GM23248 (cell line): ENCODE data around the gene RNASE8. TPM values are rescaled to one million over a fixed set of nuclear protein-coding genes. Genes with fewer than 3 reads are reported as not detected.
A peak's percentile ranks its signal among the peaks of the same experiment; 100 is the strongest.

Experiments
- DNase-seq: peaks from one replicate; pipeline ENCODE4 v3.0.0-alpha.2; 2015
- H2AFZ ChIP-seq: fragments of 200-600 bp; sonication (generic); 2 replicates; pipeline ENCODE4 v1.6.1; 2016; ENCODE audit warnings: antibody characterized with exemption
- H3F3A ChIP-seq: fragments of 200-600 bp; sonication (generic); 2 replicates; pipeline ENCODE4 v1.6.1; 2016; ENCODE audit warnings: mild to moderate bottlenecking, antibody characterized with exemption, mixed run types; ENCODE audit not compliant: insufficient read depth
- H3K27ac ChIP-seq: fragments of 200-600 bp; sonication (generic); 2 replicates; pipeline ENCODE4 v1.5.1; 2016; ENCODE audit warnings: mild to moderate bottlenecking
- H3K27me3 ChIP-seq: fragments of 200-600 bp; sonication (generic); replicated peaks from 2 replicates; pipeline ENCODE4 v1.6.1; 2016; ENCODE audit warnings: mild to moderate bottlenecking; ENCODE audit not compliant: insufficient read depth
- H3K36me3 ChIP-seq: fragments of 200-600 bp; sonication (generic); 2 replicates; pipeline ENCODE4 v1.6.1; 2016; ENCODE audit warnings: low read depth, mild to moderate bottlenecking
- H3K4me1 ChIP-seq: fragments of 200-600 bp; sonication (generic); 2 replicates; pipeline ENCODE4 v1.6.1; 2016; ENCODE audit warnings: mild to moderate bottlenecking; ENCODE audit not compliant: insufficient read depth
- H3K4me2 ChIP-seq: fragments of 200-600 bp; sonication (generic); one replicate; pipeline ENCODE4 v1.6.1; 2016; ENCODE audit warnings: mild to moderate bottlenecking; ENCODE audit not compliant: unreplicated experiment
- H3K4me3 ChIP-seq: fragments of 200-600 bp; sonication (generic); 2 replicates; pipeline ENCODE4 v1.5.1; 2016; ENCODE audit warnings: mild to moderate bottlenecking
- H3K79me2 ChIP-seq: fragments of 200-600 bp; sonication (generic); 2 replicates; pipeline ENCODE4 v1.6.1; 2016; ENCODE audit warnings: mild to moderate bottlenecking; ENCODE audit not compliant: insufficient read depth
- H3K9ac ChIP-seq: fragments of 200-600 bp; sonication (generic); 2 replicates; pipeline ENCODE4 v1.6.1; 2016; ENCODE audit warnings: mild to moderate bottlenecking
- H3K9me2 ChIP-seq: fragments of 200-600 bp; sonication (generic); 2 replicates; pipeline ENCODE4 v1.6.1; 2016; ENCODE audit warnings: mixed run types, mild to moderate bottlenecking, moderate library complexity; ENCODE audit not compliant: insufficient read depth
- H3K9me3 ChIP-seq: fragments of 200-600 bp; sonication (generic); one replicate; pipeline ENCODE4 v1.6.1; 2017; ENCODE audit warnings: low read depth
- H4K20me1 ChIP-seq: fragments of 200-600 bp; sonication (generic); 2 replicates; pipeline ENCODE4 v1.6.0; 2016; ENCODE audit not compliant: insufficient read depth
- EZH2 ChIP-seq: fragments of 200-600 bp; sonication (generic); IDR thresholded peaks from 2 replicates; pipeline ENCODE4 v1.6.1; 2018; ENCODE audit warnings: antibody characterized with exemption, mild to moderate bottlenecking; ENCODE audit not compliant: insufficient read depth, poor library complexity, severe bottlenecking
- EZH2phosphoT487 ChIP-seq: fragments of 200-600 bp; sonication (generic); IDR thresholded peaks from 2 replicates; pipeline ENCODE4 v1.6.1; 2018; ENCODE audit warnings: antibody characterized with exemption, moderate library complexity, mild to moderate bottlenecking, low read depth; ENCODE audit not compliant: insufficient read depth
- WGBS, 2 experiments: methylation state at CpG; one replicate each; pipeline ENCODE4 v1.1.6; 2015 to 2017; ENCODE audit warnings: low lambda C conversion rate in 2 of 2, low coverage in 1 of 2; ENCODE audit errors: missing lambda C conversion rate in 2 of 2; 5-methylcytosine and 5-hydroxymethylcytosine counted together
- in situ Hi-C: fragments of 300-500 bp; cut with MboI; formaldehyde crosslinking; loops from 2 replicates; pipeline ENCODE4 v1.15.0; 2020
- polyA plus RNA-seq: library from polyadenylated mRNA; unstranded; fragments of >200 nt; fragmentation: Nextera tagmentation; extraction: Ambion mirVana; gene quantifications from 2 replicates; pipeline ENCODE4 v1.2.1, GENCODE V29; 2016
- total RNA-seq: library from RNA; depleted of rRNA; stranded (reverse); fragments of >200 nt; shearing (Covaris generic); gene quantifications from 2 replicates; pipeline ENCODE4 v1.2.3, GENCODE V29; 2014

Gene RNASE8
- total and polyA plus RNA-seq, 2 experiments from 2014 or later, result not detected

DNA sequence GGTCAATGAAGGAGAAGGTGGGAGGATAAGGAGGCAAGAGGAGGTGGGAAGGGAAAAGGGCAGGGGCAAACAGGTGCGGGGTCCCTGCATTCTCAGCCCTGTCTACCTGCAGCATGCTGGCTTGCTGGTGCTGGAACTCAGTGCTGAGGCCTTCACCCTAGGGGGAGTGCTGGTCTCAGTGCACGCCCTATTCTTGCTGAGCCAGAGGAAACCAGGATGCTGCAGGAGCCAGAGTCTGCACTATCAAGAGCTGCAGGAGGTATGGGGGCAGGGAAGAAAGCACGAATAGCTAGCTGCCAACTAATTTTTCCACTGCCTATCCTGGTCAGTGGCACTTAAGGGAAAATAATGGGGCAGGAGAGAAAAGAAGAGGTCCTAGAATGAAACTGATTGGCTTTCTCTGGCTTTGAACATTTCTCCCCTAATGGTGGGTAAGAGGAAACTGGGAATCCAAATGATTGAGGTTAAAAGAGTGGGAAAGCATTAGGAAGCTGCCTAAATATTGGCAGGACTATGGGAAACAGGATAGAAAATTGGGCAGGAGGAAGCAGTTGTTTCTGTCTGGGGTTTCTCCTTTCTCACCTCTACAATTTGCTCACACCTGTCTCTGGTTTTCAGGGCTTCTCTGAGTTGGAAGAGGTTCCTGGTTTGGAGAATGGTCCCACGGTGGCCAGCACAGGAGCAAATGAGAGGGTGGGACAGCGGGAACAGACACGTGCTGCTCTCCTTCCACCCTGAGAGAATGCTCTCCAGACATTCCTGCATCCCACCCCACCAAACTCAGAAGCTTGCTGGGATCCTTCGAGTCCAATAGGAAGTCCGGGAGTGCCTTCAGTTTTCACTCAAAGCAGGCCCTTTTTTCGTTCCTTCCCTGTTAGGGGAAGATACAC is 45.1 kb downstream of the RNASE8 start:
- Histone ChIP-seq H2AFZ (peak overlapping the region; percentile 93), H3F3A (peaks cover 35% of the 10 kb centered on the region), H3K36me3 (no peaks in the 10 kb centered on the region), H3K27ac (no peak overlapping the region), H3K4me1 (peaks cover 38% of the 10 kb centered on the region), H3K79me2 (no peaks in the 10 kb centered on the region), H4K20me1 (no peaks in the 10 kb centered on the region), H3K9me3 (no peaks in the 10 kb centered on the region), H3K4me3 (peak overlapping the region; percentile 80), H3K4me2 (peak overlapping the region; percentile 99), H3K27me3 (no peaks in the 10 kb centered on the region), H3K9me2 (no peaks in the 10 kb centered on the region), H3K9ac (peak overlapping the region; percentile 98)
- in situ Hi-C loops, result no loop called here
- TF ChIP-seq EZH2 (no peak), EZH2phosphoT487 (no peak)
- WGBS, 2 experiments, result 13 to 19% methylated on average over 9 of the region's 9 CpGs
- no peak for DNase-seq

DNA sequence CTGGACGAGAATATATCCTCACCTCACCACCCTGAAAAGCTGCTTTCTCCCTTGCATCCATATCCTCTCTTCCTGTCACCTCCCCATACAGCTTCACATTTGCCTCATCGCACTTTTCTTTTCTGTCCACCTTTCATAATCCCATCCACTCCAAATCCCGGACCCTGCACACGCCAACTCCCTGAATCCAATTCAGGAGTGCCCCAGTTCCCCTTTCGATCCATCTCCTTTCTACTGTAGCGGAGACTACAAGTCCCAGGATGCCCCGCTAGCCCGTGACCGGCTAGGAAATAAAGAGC is 45.7 kb downstream of the RNASE8 start:
- TF ChIP-seq EZH2phosphoT487, result no peak
- TF ChIP-seq EZH2, result no peak
- no peaks in the 10 kb centered on the region for H3K36me3 ChIP-seq
- peak overlapping the region; percentile 99 for H3K4me2 ChIP-seq
- peaks cover 35% of the 10 kb centered on the region for H3F3A ChIP-seq
- peaks cover 38% of the 10 kb centered on the region for H3K4me1 ChIP-seq
- H3K79me2 ChIP-seq, result no peaks in the 10 kb centered on the region
- peak overlapping the region; percentile 80 for H3K4me3 ChIP-seq
- no peaks in the 10 kb centered on the region for H3K27me3 ChIP-seq
- no peak for DNase-seq
- no peaks in the 10 kb centered on the region for H4K20me1 ChIP-seq
- H2AFZ ChIP-seq, result peak overlapping the region; percentile 93
- in situ Hi-C loops, result no loop called here
- peak overlapping the region; percentile 95; the same call in 1 of the 2 replicates for H3K27ac ChIP-seq
- no peaks in the 10 kb centered on the region for H3K9me3 ChIP-seq
- 1 to 2% methylated on average over 9 of the region's 9 CpGs for WGBS, 2 experiments
- peak overlapping the region; percentile 98 for H3K9ac ChIP-seq
- no peaks in the 10 kb centered on the region for H3K9me2 ChIP-seq

- peaks cover 37% of the 10 kb centered on the region for H3K4me1 ChIP-seq
- H4K20me1 ChIP-seq, result no peaks in the 10 kb centered on the region
- no peaks in the 10 kb centered on the region for H3K79me2 ChIP-seq
- peak overlapping the region; percentile 80 for H3K4me3 ChIP-seq
- H3K27ac ChIP-seq, result peak overlapping the region; percentile 95
- no peaks in the 10 kb centered on the region for H3K9me3 ChIP-seq
- in situ Hi-C loops, result no loop called here
- H3K9ac ChIP-seq, result peak overlapping the region; percentile 98
- TF ChIP-seq EZH2, result no peak
- no peak for TF ChIP-seq EZH2phosphoT487
- H2AFZ ChIP-seq, result peak overlapping the region; percentile 93
- H3K36me3 ChIP-seq, result no peaks in the 10 kb centered on the region
- peak overlapping the region; percentile 99 for H3K4me2 ChIP-seq
- H3K27me3 ChIP-seq, result no peaks in the 10 kb centered on the region
- H3F3A ChIP-seq, result peaks cover 34% of the 10 kb centered on the region
- no peaks in the 10 kb centered on the region for H3K9me2 ChIP-seq
- 1% methylated on average over 59 to 62 of the region's 62 CpGs for WGBS, 2 experiments
- peak; percentile 99 for DNase-seq
Measured at GRCh38 chr14:21103710-21104447, 46.3 kb downstream of the RNASE8 start.

GRCh38 chr14:21104448-21105060 is 46.9 kb downstream of the RNASE8 start:
- Histone ChIP-seq H2AFZ (peak overlapping the region; percentile 93), H4K20me1 (no peaks in the 10 kb centered on the region), H3K79me2 (no peaks in the 10 kb centered on the region), H3K9me2 (no peaks in the 10 kb centered on the region), H3K27me3 (no peaks in the 10 kb centered on the region), H3K4me2 (peak overlapping the region; percentile 99), H3K4me1 (peaks cover 30% of the 10 kb centered on the region), H3F3A (peaks cover 28% of the 10 kb centered on the region), H3K4me3 (peak overlapping the region; percentile 80), H3K36me3 (no peaks in the 10 kb centered on the region), H3K27ac (peak overlapping the region; percentile 95), H3K9me3 (no peaks in the 10 kb centered on the region), H3K9ac (peak overlapping the region; percentile 98)
- in situ Hi-C loops, result no loop called here
- no peak for TF ChIP-seq EZH2phosphoT487
- TF ChIP-seq EZH2, result no peak
- peak; percentile 94 for DNase-seq
- 2 to 4% methylated on average over 8 of the region's 8 CpGs for WGBS, 2 experiments
